K562 (cell line): ENCODE measurements around the gene ABHD17C. TPM values are rescaled to one million over a fixed set of nuclear protein-coding genes. Genes with fewer than 3 reads are reported as not detected.

Experiments
- ATAC-seq: fragments of 200-7000 bp; cut with Tn5 transposase; 3 replicates; pipeline ENCODE4 v1.9.1; 2020; ENCODE audit warnings: moderate library complexity
- BruUV-seq: library from RNA; stranded (reverse); fragments of 400-500 nt; replicated peaks from 2 replicates; lab custom pipeline; 2021; lab: Mats Ljungman, UMichigan
- CTCF ChIA-PET: fragments of 300-600 bp; formaldehyde crosslinking; extraction: SDS; loops from one replicate; lab custom pipeline; 2021; ENCODE audit warnings: low intra/inter-chr PET ratio; lab: Yijun Ruan, JAX
- POLR2A ChIA-PET: fragments of 300-600, 350-650 bp; sonication (Branson Sonifier 250); formaldehyde crosslinking; extraction: SDS; loops from one replicate; lab custom pipeline; 2021; ENCODE audit warnings: antibody characterized with exemption, inconsistent platforms; lab: Yijun Ruan, JAX
- DNase-seq, 4 experiments: peaks; one replicate each; pipeline versions ENCODE4 v3.0.0 to v3.0.0-alpha.2; 2011 to 2018; ENCODE audit warnings: low spot score in 3 of 4, mixed read lengths in 3 of 4; ENCODE audit errors: extremely low read depth in 1 of 4
- FAIRE-seq: peaks from 2 replicates; lab custom pipeline; 2011; peaks lifted over from hg19 to GRCh38; lab: Jason Lieb, UNC
- H2AFZ ChIP-seq: 2 replicates; pipeline ENCODE4 v1.6.0; 2011; ENCODE audit warnings: low read depth, low read length, control low read depth, inconsistent platforms
- H3K27ac ChIP-seq: fragments of 200-600 bp; 3 replicates; pipeline ENCODE4 v1.8.0; 2011; ENCODE audit warnings: low read depth, mild to moderate bottlenecking, control low read depth, inconsistent platforms, low read length, moderate library complexity, mixed read lengths; ENCODE audit errors: extremely low read depth
- H3K27me3 ChIP-seq, 2 experiments: fragments of 300-600 bp in 1 of 2; 2 replicates in 1 of 2; 3 replicates in 1 of 2; pipeline versions ENCODE4 v1.6.0 to v1.8.0; 2011; ENCODE audit warnings: inconsistent platforms in 2 of 2, low read length in 2 of 2, mild to moderate bottlenecking in 1 of 2, mixed read lengths in 1 of 2, moderate library complexity in 1 of 2; ENCODE audit not compliant: control insufficient read depth in 2 of 2, insufficient read depth in 2 of 2
- H3K36me3 ChIP-seq: fragments of 300-600 bp; 3 replicates; pipeline ENCODE4 v1.8.0; 2011; ENCODE audit warnings: mild to moderate bottlenecking, low read length, inconsistent platforms; ENCODE audit not compliant: control insufficient read depth, insufficient read depth
- H3K4me1 ChIP-seq, 2 experiments: fragments of 200-600 bp in 1 of 2; replicated peaks in 1 of 2; 2 replicates in 1 of 2; 3 replicates in 1 of 2; pipeline versions ENCODE4 v1.5.1 to v1.8.0; 2011; ENCODE audit warnings: inconsistent platforms in 2 of 2, low read length in 2 of 2, mild to moderate bottlenecking in 1 of 2, mixed read lengths in 1 of 2, moderate library complexity in 1 of 2; ENCODE audit not compliant: control insufficient read depth in 2 of 2, insufficient read depth in 2 of 2
- H3K4me2 ChIP-seq: 2 replicates; pipeline ENCODE4 v1.6.1; 2011; ENCODE audit warnings: low read length, control low read depth, inconsistent platforms, mixed read lengths; ENCODE audit not compliant: insufficient read depth
- H3K4me3 ChIP-seq: fragments of 200-600 bp; sonication (generic), shearing (Covaris generic); 2 replicates; pipeline ENCODE4 v1.5.1; 2016; ENCODE audit warnings: control low read depth, inconsistent platforms
- H3K79me2 ChIP-seq: fragments of 200-600 bp; 3 replicates; pipeline ENCODE4 v1.8.0; 2011; ENCODE audit warnings: low read length, inconsistent platforms; ENCODE audit not compliant: control insufficient read depth, insufficient read depth
- H3K9ac ChIP-seq, 2 experiments: 2 replicates each; pipeline versions ENCODE4 v1.6.0 to v1.6.1; 2011; ENCODE audit warnings: low read depth in 2 of 2, low read length in 2 of 2, control low read depth in 1 of 2, inconsistent platforms in 1 of 2, mild to moderate bottlenecking in 1 of 2, mixed read lengths in 1 of 2; ENCODE audit not compliant: insufficient read depth in 1 of 2
- H3K9me1 ChIP-seq: one replicate; pipeline ENCODE4 v1.6.0; 2011; ENCODE audit warnings: inconsistent platforms, mild to moderate bottlenecking, low read length, moderate library complexity; ENCODE audit not compliant: control insufficient read depth, insufficient read depth
- H3K9me3 ChIP-seq: replicated peaks from 2 replicates; pipeline ENCODE4 v1.5.1; 2011; ENCODE audit warnings: low read depth, low read length, inconsistent platforms; ENCODE audit not compliant: control insufficient read depth, insufficient read depth
- H4K20me1 ChIP-seq: replicated peaks from 2 replicates; pipeline ENCODE4 v1.6.1; 2011; ENCODE audit warnings: low read length, inconsistent platforms, mixed read lengths; ENCODE audit not compliant: control insufficient read depth, insufficient read depth
- CC2D1A ChIP-seq: fragments of 450-650 bp; IDR thresholded peaks from 2 replicates; pipeline ENCODE4 v1.6.1; 2017; ENCODE audit warnings: mild to moderate bottlenecking
- CGGBP1 ChIP-seq: fragments of 250-450 bp; sonication (Bioruptor Pico); IDR thresholded peaks from 2 replicates; pipeline ENCODE4 v1.9.0; 2021; ENCODE audit warnings: mild to moderate bottlenecking
- COPS2 ChIP-seq: fragments of 450-650 bp; conservative IDR thresholded peaks from 2 replicates; pipeline ENCODE4 v1.6.1; 2016; ENCODE audit warnings: mild to moderate bottlenecking, moderate library complexity
- DLX4 ChIP-seq: fragments of 250-450 bp; sonication (Bioruptor Pico); IDR thresholded peaks from 2 replicates; pipeline ENCODE4 v1.6.1; 2021; ENCODE audit warnings: mild to moderate bottlenecking
- HOMEZ ChIP-seq: fragments of 250-450 bp; sonication (Bioruptor Pico); IDR thresholded peaks from 2 replicates; pipeline ENCODE4 v1.4.0; 2020; ENCODE audit warnings: mild to moderate bottlenecking, moderate library complexity
- MAX ChIP-seq: sonication (generic); formaldehyde crosslinking; IDR thresholded peaks from 2 replicates; pipeline ENCODE4 v1.9.0; 2022; ENCODE audit warnings: mild to moderate bottlenecking, missing genetic modification reagents
- PTRF ChIP-seq: fragments of 450-650 bp; IDR thresholded peaks from 2 replicates; pipeline ENCODE4 v1.6.1; 2016; ENCODE audit warnings: mild to moderate bottlenecking, missing genetic modification characterization, missing compliant biosample characterization
- TGIF2 ChIP-seq: sonication (generic); formaldehyde crosslinking; IDR thresholded peaks from 2 replicates; pipeline ENCODE4 v1.8.1; 2022; ENCODE audit warnings: mild to moderate bottlenecking, missing genetic modification reagents, moderate library complexity
- WHSC1 ChIP-seq: IDR thresholded peaks from one replicate; pipeline ENCODE4 v1.6.1; 2012; ENCODE audit warnings: low read length, control low read depth, inconsistent platforms
- XRCC5 ChIP-seq: fragments of 200-400 bp; formaldehyde crosslinking; IDR thresholded peaks from 2 replicates; pipeline ENCODE4 v1.6.1; 2017; ENCODE audit warnings: low read depth, mild to moderate bottlenecking, low read length
- ZNF318 ChIP-seq, 2 experiments: fragments of 450-650 bp; IDR thresholded peaks; 2 replicates each; pipeline ENCODE4 v1.6.1; 2016; ENCODE audit warnings: mild to moderate bottlenecking in 2 of 2, borderline replicate concordance in 1 of 2, low read depth in 1 of 2, moderate library complexity in 1 of 2
- ZNF695 ChIP-seq: fragments of 450-650 bp; formaldehyde crosslinking; IDR thresholded peaks from 2 replicates; pipeline ENCODE4 v1.4.0; 2020; ENCODE audit warnings: mild to moderate bottlenecking, moderate library complexity
- WGBS: fragments of 100-300 bp; shearing (Covaris generic); methylation state at CpG from one replicate; pipeline ENCODE4 v1.1.6; 2016; ENCODE audit warnings: low coverage, mixed read lengths; ENCODE audit not compliant: insufficient coverage; ENCODE audit errors: missing lambda C conversion rate; 5-methylcytosine and 5-hydroxymethylcytosine counted together
- in situ Hi-C: fragments of 300-500 bp; cut with MboI; formaldehyde crosslinking; loops from 4 replicates; pipeline ENCODE4 v1.15.0; 2018; ENCODE audit warnings: inconsistent platforms, mixed read lengths
- intact Hi-C: fragments of 100-400 bp; cut with micrococcal nuclease; formaldehyde crosslinking; loops from 2 replicates; pipeline ENCODE4 v1.14.2; 2022
- polyA plus RNA-seq, 8 experiments: library from polyadenylated mRNA; depleted of rRNA in 4 of 8; stranded (reverse) in 5 of 8; unstranded in 3 of 8; fragments of >200 nt; fragmentation: Nextera tagmentation in 2 of 8; fragmentation: Illumina TruSeq in 1 of 8; extraction: Ambion mirVana in 2 of 8; extraction: Trizol in 1 of 8; gene quantifications; 2 replicates each; pipeline versions ENCODE4 v1.2.1 to v1.2.3, GENCODE V29; 2011 to 2014; ENCODE audit warnings: inconsistent platforms in 1 of 8, missing spikeins in 1 of 8
- total RNA-seq, 7 experiments: library from RNA; depleted of rRNA in 6 of 7; stranded (reverse); fragments of >200 nt in 6 of 7; fragmentation: Illumina TruSeq in 2 of 7; extraction: Trizol in 2 of 7; gene quantifications; 2 replicates each; pipeline versions ENCODE4 v1.2.1 to v1.2.3, GENCODE V29; 2011 to 2021; ENCODE audit warnings: low replicate concordance in 1 of 7

Gene ABHD17C
- total and polyA plus RNA-seq, 9 of the 15 experiments (the other 6 are each of a cell fraction or from before 2014, with no cell fraction given): 0.04 to 0.42 (median 0.19) TPM; not detected in 1

- DNase-seq (no peak), ATAC-seq (no peak), FAIRE-seq (no peak)
- Histone ChIP-seq H3K9me3 (no peaks in the 10 kb centered on the region), H2AFZ (no peak overlapping the region), H4K20me1 (no peaks in the 10 kb centered on the region), H3K9ac (no peak overlapping the region), H3K4me1 (no peaks in the 10 kb centered on the region), H3K36me3 (no peaks in the 10 kb centered on the region), H3K27me3 (no peaks in the 10 kb centered on the region), H3K79me2 (no peaks in the 10 kb centered on the region), H3K27ac (no peak overlapping the region), H3K4me3 (no peak overlapping the region), H3K9me1 (no peaks in the 10 kb centered on the region), H3K4me2 (no peak overlapping the region)
- ChIA-PET CTCF (no interaction called here), POLR2A (no interaction called here)
- intact Hi-C loops: no loop called here
- WGBS: 0% methylated on average over 2 of the region's 2 CpGs
- no TSS peak for BruUV-seq
- in situ Hi-C loops: no loop called here
- TF ChIP-seq CC2D1A: no peak
- TF ChIP-seq WHSC1: no peak
- TF ChIP-seq CGGBP1 (CRISPR knock-in tag): no peak
- no peak for TF ChIP-seq DLX4 (CRISPR knock-in tag)
- TF ChIP-seq HOMEZ (CRISPR knock-in tag): no peak
- no peak for TF ChIP-seq TGIF2
- no peak for TF ChIP-seq XRCC5
- no peak for TF ChIP-seq ZNF318 (IDR thresholded peaks at IDR 0.05; ENCODE audit: borderline replicate concordance in 1 of 2, low read depth in 1 of 2)
- no peak for TF ChIP-seq PTRF (tag)
- no peak for TF ChIP-seq COPS2
- no peak for TF ChIP-seq ZNF695 (CRISPR knock-in tag)
- no peak for TF ChIP-seq MAX (CRISPR knock-in tag)
These were observed 25.3 kb upstream of the ABHD17C start for GRCh38 chr15:80669663-80670273.
